Left lung (tissue), 10 donors: ENCODE data around the gene YIPF1. TPM values are rescaled to one million over a fixed set of nuclear protein-coding genes. Genes with fewer than 3 reads are reported as not detected.

Experiments used
- ATAC-seq: fragments of 200-7000 bp; cut with Tn5 transposase; one replicate; pipeline ENCODE4 v1.9.1; 2020; ENCODE audit warnings: moderate library complexity
- DNase-seq, 4 donors: peaks; one replicate each; pipeline ENCODE4 v3.0.0-alpha.2; 2013 to 2020
- H3K27ac ChIP-seq, 2 donors: fragments of 200-600 bp; sonication (generic) in 1 of 2; one replicate each; pipeline versions ENCODE4 v1.5.0 to v1.8.0; 2020 to 2021
- H3K27me3 ChIP-seq, 2 donors: fragments of 200-600 bp; sonication (generic) in 1 of 2; one replicate each; pipeline versions ENCODE4 v1.5.0 to v1.8.0; 2020 to 2021
- H3K36me3 ChIP-seq, 2 donors: fragments of 200-600 bp; sonication (generic) in 1 of 2; one replicate each; pipeline versions ENCODE4 v1.5.0 to v1.8.0; 2020 to 2021
- H3K4me1 ChIP-seq, 2 donors: fragments of 200-600 bp; one replicate each; pipeline ENCODE4 v1.8.0; 2021
- H3K4me3 ChIP-seq, 2 donors: fragments of 200-600 bp; sonication (generic) in 1 of 2; one replicate each; pipeline versions ENCODE4 v1.5.0 to v1.8.0; 2020 to 2021; ENCODE audit warnings: mild to moderate bottlenecking in 1 of 2
- H3K9me3 ChIP-seq, 2 donors: fragments of 200-600 bp; sonication (generic) in 1 of 2; one replicate each; pipeline versions ENCODE4 v1.5.0 to v1.8.0; 2020 to 2021
- CTCF ChIP-seq, 2 donors: fragments of 200-600 bp; sonication (generic) in 1 of 2; IDR thresholded peaks; one replicate each; pipeline versions ENCODE4 v1.5.0 to v1.8.0; 2021; ENCODE audit warnings: antibody characterized with exemption in 2 of 2
- intact Hi-C, 2 donors: fragments of 100-400 bp; cut with DNase I; formaldehyde crosslinking; loops; one replicate each; pipeline versions ENCODE4 v1.11.2 to v1.14.2; 2022
- polyA plus RNA-seq, 6 donors: library from polyadenylated mRNA; unstranded; fragments of 120-200 nt; gene quantifications; one replicate each; pipeline ENCODE4 v1.2.1, GENCODE V29; 2013; ENCODE audit not compliant: insufficient read length in 6 of 6
- total RNA-seq, 2 donors: library from RNA; stranded (reverse); fragmentation: NEBNext Ultra II Directional; extraction: Animal tissue kit (Norgen Biotek cat#: 25700); gene quantifications; one replicate each; pipeline ENCODE4 v1.2.1, GENCODE V29; 2021
- donor health status: DM: no; HTN: yes; CAD: no.
- donor health status: DM: no; HTN: no; CAD: no.

Gene YIPF1
- total and polyA plus RNA-seq, 8 donors = 24.2 to 28.7 (median 27.0) TPM

GRCh38 chr1:53931523-53931922, 41.9 kb upstream of the YIPF1 start:
- Histone ChIP-seq H3K9me3 (peaks cover 0 to 11% of the 10 kb centered on the region in 2 donors), H3K27ac (no peak overlapping the region), H3K36me3 (peaks cover 0 to 30% of the 10 kb centered on the region in 2 donors), H3K27me3 (no peaks in the 10 kb centered on the region), H3K4me3 (no peak overlapping the region), H3K4me1 (no peaks in the 10 kb centered on the region)
- DNase-seq (no peak), ATAC-seq (no peak)
- TF ChIP-seq CTCF (IDR thresholded peaks at IDR 0.05) = no peak
- intact Hi-C loops = no loop called here

GRCh38 chr1:53930932-53931331, 41.3 kb upstream of the YIPF1 start:
- Histone ChIP-seq H3K36me3 (peaks cover 0 to 30% of the 10 kb centered on the region in 2 donors), H3K4me1 (no peaks in the 10 kb centered on the region), H3K4me3 (no peak overlapping the region), H3K27me3 (no peaks in the 10 kb centered on the region), H3K9me3 (peaks cover 0 to 11% of the 10 kb centered on the region in 2 donors), H3K27ac (no peak overlapping the region)
- intact Hi-C loops = no loop called here
- TF ChIP-seq CTCF (IDR thresholded peaks at IDR 0.05) = no peak
- ATAC-seq (no peak), DNase-seq (no peak)

GRCh38 chr1:53929246-53929960, 39.8 kb upstream of the YIPF1 start:
- H3K9me3 ChIP-seq = peaks cover 0 to 7% of the 10 kb centered on the region in 2 donors
- no peak for TF ChIP-seq CTCF (IDR thresholded peaks at IDR 0.05)
- H3K27ac ChIP-seq = no peak overlapping the region
- DNase-seq (no peak), ATAC-seq (no peak)
- H3K27me3 ChIP-seq = no peaks in the 10 kb centered on the region
- intact Hi-C loops = no loop called here
- no peak overlapping the region for H3K4me3 ChIP-seq
- H3K36me3 ChIP-seq = peaks cover 0 to 29% of the 10 kb centered on the region in 2 donors
- no peaks in the 10 kb centered on the region for H3K4me1 ChIP-seq

GRCh38 chr1:53927376-53927881, 37.8 kb upstream of the YIPF1 start:
- DNase-seq (no peak), ATAC-seq (no peak)
- Histone ChIP-seq H3K36me3 (peaks cover 0 to 45% of the 10 kb centered on the region in 2 donors), H3K27me3 (no peaks in the 10 kb centered on the region), H3K4me3 (no peak overlapping the region), H3K9me3 (no peaks in the 10 kb centered on the region), H3K27ac (no peak overlapping the region), H3K4me1 (no peaks in the 10 kb centered on the region)
- intact Hi-C loops = no loop called here
- no peak for TF ChIP-seq CTCF (IDR thresholded peaks at IDR 0.05)

- ATAC-seq (no peak), DNase-seq (no peak)
- H3K36me3 ChIP-seq = peaks cover 0 to 52% of the 10 kb centered on the region in 2 donors
- no peak overlapping the region for H3K27ac ChIP-seq
- H3K4me3 ChIP-seq = no peak overlapping the region
- no peaks in the 10 kb centered on the region for H3K27me3 ChIP-seq
- H3K4me1 ChIP-seq = no peaks in the 10 kb centered on the region
- H3K9me3 ChIP-seq = no peaks in the 10 kb centered on the region
- intact Hi-C loops = no loop called here
- no peak for TF ChIP-seq CTCF (IDR thresholded peaks at IDR 0.05)
These were observed 30.1 kb upstream of the YIPF1 start for GRCh38 chr1:53919675-53920066.
